Femur (tissue), 1 donor: ENCODE measurements around the gene DSP.

Source experiments
- DNase-seq: peaks from one replicate; pipeline ENCODE4 v3.0.0-alpha.2; 2017

Gene DSP

GRCh38 chr6:7615611-7616383, 74.3 kb downstream of the DSP start:
- peak; percentile 49 for DNase-seq

GRCh38 chr6:7617801-7618764, 76.6 kb downstream of the DSP start:
- DNase-seq = peak; percentile 73

GRCh38 chr6:7621761-7622160, 80.3 kb downstream of the DSP start:
- no peak for DNase-seq

GRCh38 chr6:7624796-7625710, 83.6 kb downstream of the DSP start:
- no peak for DNase-seq

GRCh38 chr6:7628479-7628878, 87.0 kb downstream of the DSP start:
- no peak for DNase-seq

- DNase-seq = peak; percentile 71
These were observed 87.4 kb downstream of the DSP start for GRCh38 chr6:7628909-7629308.

GRCh38 chr6:7629321-7629720, 87.8 kb downstream of the DSP start:
- no peak for DNase-seq

- DNase-seq = no peak
These were observed 89.3 kb downstream of the DSP start for GRCh38 chr6:7630792-7631191.

GRCh38 chr6:7631466-7631865, 90.0 kb downstream of the DSP start:
- DNase-seq = no peak

GRCh38 chr6:7632501-7633290, 91.2 kb downstream of the DSP start:
- DNase-seq = no peak

- DNase-seq = no peak
These were observed 91.9 kb downstream of the DSP start for GRCh38 chr6:7633361-7633760.

GRCh38 chr6:7636151-7636550, 94.7 kb downstream of the DSP start:
- no peak for DNase-seq
